GM12891 (cell line): Measurements from ENCODE around the gene ARRB1.

Experiments used
- PAX5 ChIP-seq: IDR thresholded peaks from 2 replicates; pipeline ENCODE4 v1.6.1; 2011; ENCODE audit warnings: low read length, moderate library complexity, mild to moderate bottlenecking; ENCODE audit not compliant: insufficient read depth, severe bottlenecking
- POLR2A ChIP-seq: IDR thresholded peaks from 2 replicates; pipeline ENCODE4 v1.6.1; 2011; ENCODE audit warnings: low read depth, low read length, control low read depth
- POLR2AphosphoS5 ChIP-seq: IDR thresholded peaks from 2 replicates; pipeline ENCODE4 v1.6.1; 2011; ENCODE audit warnings: low read depth, low read length, control low read depth
- POU2F2 ChIP-seq: IDR thresholded peaks from 2 replicates; pipeline ENCODE4 v1.6.1; 2011; ENCODE audit warnings: low read depth, mild to moderate bottlenecking, control low read depth, low read length, moderate library complexity
- TAF1 ChIP-seq: IDR thresholded peaks from 2 replicates; pipeline ENCODE4 v1.6.1; 2011; ENCODE audit warnings: low read depth, low read length, control low read depth

DNA sequence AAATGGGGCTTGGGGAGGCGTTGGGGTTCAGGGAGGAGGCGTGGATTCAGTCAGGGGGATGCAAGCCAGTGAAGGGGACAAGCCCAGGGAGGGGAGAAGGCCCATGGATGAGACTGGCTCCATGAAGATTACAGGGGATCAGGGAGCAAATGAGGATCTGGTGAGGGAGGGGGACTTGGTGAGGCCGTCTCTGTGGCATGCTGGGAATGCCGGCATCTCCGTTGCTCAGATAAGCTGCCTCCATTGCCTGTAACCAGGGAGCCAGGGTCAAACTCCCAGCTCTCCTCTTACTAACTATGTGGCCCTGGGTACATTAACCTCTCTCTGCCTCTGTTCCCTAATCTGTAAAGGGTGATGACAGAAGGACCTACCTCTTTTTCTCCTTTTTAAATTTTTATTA, 72.2 kb downstream of the ARRB1 start:
- TF ChIP-seq TAF1 (no peak), POLR2A (no peak), POLR2AphosphoS5 (no peak), PAX5 (no peak), POU2F2 (no peak)
